Right lung (tissue), 5 donors: ENCODE results near the gene E2F1. TPM values are rescaled to one million over a fixed set of nuclear protein-coding genes. Genes with fewer than 3 reads are reported as not detected.
"Not testable (repeated sequence)": the region's sequence is repeated elsewhere in the genome, so short reads cannot be mapped to it uniquely, and the experiment has no call there.

ENCODE experiments used
- DNase-seq, 2 donors: peaks; one replicate each; pipeline ENCODE4 v3.0.0-alpha.2; 2013
- polyA plus RNA-seq, 5 donors: library from polyadenylated mRNA; unstranded; fragments of 120-200 nt; gene quantifications; one replicate each; pipeline versions ENCODE4 v1.2.1 to v1.2.3, GENCODE V29; 2013; ENCODE audit warnings: inconsistent platforms in 1 of 5, low replicate concordance in 1 of 5; ENCODE audit not compliant: insufficient read length in 5 of 5, insufficient read depth in 1 of 5

Gene E2F1
- polyA plus RNA-seq, 5 donors: 13.1 to 19.0 (median 14.5) TPM

DNA sequence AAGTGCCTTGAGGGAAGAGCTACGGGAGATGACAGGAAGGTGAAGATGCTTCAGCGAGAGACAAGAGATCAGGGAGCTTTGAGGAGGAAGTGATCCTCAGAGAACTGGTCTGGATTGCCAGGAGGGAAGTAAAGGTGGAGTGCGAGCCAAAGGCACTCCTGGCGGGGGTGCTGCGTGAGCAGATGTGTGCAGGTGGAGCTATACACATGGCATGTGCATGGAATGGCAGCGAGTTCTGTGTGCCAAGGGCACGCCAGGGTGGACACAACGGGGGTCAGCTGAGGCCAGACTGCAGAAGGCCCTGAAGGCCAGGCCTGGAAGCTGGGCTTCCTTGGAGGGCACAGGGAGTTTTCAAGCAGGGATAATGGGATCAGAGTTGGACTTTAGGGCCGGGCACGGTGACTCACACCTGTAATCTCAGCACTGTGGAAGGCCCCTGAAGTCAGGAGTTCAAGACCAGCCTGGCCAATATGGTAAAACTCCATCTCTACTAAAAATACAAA lies 27.7 kb upstream of the E2F1 start:
- DNase-seq: no peak

DNA sequence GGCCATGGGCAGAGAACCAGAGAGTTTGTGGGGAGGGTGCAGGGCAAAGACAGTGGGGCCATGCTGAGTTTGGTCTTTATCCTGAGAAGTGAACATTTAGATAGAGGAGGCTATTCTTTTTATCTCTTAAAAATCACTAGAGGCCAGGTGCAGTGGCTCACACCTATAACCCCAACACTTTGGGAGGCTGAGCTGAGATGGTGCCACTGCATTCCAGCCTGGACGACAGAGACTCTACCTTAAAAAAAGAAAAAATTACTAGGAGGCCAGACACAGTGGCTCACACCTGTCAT lies 25.2 kb upstream of the E2F1 start:
- no peak for DNase-seq

DNA sequence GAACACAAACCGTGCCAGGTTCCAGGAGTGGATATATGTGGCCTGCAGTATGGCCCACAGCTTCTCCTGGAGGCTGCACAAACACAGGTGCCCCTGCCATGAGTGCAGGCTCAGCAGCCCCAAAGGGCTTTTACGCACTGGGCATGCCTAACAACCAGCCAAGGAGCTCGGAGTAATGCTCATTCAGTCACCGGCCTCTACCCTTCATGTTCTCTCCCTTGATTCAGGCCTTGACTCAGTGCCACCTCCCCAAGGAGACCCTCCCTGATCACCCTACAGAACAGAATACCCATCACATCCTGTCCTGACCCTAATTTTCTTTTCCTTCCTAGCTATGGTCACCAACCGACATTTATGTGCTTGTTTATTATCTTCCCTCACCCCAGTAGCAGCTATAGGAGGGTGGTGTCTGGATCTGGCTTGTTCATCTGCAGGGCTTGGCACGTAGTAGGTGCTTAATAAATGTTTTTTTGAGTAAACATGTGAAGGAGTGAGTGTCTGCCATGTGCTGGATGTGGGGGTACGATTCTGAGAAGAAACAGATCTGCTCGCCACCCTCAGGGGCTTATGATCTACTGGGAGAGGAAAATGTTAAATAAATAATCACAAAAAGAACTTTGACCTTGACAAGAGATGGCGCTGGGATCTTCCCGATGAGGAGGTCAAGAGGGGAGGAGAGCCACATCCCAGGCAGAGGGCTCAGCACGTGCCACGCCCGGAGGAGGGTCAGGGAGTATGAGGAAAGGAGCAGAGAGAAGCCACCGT lies 24.7 kb upstream of the E2F1 start:
- no peak for DNase-seq

DNA sequence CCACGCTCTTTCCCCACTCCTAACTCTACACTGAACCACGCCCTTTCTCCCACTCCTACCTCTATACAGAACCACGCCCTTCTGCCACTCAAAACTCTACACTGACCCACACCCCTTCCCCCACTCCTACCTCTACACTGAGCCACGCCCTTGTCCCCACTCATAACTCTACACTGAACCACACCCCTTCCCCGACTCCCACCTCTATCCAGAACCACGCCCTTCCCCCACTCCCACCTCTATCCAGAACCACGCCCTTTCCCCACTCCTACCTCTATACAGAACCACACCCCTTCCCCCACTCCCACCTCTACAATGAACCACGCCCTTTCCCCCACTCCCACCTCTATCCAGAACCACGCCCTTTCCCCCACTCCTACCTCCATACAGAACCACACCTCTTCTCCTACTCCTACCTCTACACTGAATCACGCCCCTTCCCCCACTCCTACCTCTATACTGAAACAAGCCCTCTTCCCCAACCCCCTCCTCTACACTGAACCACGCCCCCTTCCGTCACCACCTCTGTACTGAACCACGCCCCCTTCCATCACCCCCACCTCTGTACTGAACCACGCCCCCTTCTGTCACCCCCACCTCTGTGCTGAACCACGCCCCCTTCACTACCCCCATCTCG lies 23.8 kb upstream of the E2F1 start:
- no peak for DNase-seq

DNA sequence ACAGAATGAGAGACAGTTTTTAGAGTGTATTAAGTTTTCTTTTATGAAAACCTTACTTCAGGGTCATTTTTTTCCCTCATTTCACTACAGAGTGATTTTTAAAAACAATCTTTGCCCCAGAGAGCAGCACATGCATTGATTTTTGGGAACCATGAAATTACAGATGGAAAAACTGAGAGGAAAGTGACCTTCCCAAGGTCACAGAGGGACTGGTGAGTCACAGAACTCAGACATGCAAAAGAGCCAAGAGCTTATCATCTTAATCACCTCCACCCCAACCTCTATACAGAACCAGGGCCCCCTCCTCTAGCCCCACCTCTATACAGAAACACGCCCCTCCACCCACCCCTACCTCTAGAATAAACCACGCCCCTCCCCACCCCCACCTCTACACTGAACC lies 23.2 kb upstream of the E2F1 start:
- no peak for DNase-seq

DNA sequence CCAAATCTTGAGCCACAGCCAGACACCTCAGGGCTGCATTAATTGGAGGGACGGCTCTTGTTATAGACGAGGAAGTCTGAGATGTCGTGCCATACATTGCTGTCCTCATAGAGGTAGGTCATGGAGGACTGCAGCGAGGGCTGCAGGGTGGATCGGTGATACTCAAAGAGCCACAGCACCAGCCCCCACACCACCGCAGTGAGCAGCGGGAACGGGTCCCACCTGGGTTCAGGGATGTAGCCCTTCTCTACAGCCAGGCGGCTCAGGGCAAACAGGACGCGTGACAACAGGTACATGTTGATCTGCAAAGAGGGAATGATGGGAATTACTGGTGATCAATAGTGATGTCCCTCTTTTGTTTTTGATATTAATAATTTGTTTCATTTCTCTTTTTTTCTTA lies 21.5 kb upstream of the E2F1 start:
- DNase-seq: no peak

DNA sequence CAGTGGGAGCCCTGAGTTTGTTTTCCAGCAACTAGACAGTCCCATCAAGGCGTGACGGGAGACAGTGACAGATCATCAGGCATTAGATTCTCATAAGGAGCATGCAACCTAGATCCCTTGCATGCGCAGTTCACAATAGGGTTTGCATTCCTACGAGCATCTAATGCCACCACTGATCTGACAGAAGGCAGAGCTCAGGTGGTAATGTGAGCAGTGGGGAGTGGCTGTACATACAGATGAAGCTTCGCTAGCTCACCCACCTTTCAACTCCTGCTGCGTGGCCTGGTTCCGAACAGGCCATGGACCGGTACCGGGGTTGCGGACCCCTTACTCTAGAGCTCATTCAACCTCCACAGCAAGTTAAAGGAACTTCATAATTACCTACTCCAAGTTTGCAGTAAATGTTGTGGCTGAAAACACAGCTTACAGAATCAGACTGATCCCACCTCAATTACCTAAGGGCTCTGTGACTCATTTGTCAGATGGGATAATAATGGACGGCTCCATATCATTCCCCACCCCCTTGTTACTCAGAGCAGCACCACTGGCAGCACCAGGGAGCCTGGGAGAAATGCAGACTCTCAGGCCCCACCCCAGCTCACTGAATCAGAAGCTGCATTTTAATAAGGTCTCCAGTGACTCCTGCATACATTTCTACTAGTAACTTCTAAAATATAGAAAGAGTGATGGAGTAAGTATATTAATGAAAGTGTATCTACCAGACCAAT lies 18.2 kb upstream of the E2F1 start:
- DNase-seq: no peak

DNA sequence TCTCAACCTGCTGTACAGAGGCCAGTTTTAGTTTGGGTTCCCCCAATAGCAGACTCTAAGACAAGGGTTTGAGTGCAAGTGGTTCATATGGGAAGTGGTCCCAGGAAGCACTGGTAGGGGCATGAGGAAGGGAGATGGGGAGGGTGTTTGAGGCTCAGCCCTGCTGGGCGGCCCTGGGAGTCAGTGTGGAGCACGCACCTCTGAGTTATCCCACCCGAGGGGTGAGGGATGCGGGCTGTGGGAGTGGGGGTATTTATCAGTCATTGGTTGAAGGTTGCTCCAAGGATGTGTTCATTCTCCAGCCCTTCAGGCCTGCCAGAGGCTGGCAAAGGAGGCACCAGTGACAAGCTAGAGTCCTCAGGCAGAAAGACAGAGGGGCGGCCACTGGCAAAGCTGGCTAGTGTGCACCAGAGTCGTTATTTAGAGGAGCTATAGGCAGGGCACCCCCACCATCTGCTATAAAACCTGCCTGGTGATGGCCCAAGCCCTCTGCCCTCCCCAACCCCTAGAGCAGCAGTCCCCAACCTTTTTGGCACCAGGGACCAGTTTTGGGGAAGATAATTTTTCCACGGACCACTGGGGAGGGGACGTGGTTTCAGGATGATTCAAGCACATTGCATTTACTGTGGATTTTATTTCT lies 17.4 kb upstream of the E2F1 start:
- DNase-seq: no peak

DNA sequence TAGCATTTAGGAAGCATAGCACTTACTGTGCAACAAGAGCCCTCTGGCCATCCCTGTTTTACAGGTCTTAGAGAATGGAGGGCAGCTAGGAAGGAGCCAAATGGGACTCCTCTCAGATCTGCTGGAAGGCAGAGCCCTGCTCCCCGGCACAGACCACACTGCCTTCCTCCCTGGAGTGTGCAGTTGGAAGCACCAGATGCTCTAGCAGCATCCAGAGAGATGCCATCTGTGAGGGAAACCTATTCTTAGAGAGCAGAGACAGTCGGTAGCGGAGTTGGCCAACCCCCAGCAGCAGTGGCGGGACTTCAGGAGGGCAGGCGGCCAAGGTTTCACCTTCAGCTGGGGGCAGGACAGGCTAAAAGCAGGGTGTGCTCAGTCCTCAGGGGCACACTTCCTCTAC lies 16.7 kb upstream of the E2F1 start:
- no peak for DNase-seq

DNA sequence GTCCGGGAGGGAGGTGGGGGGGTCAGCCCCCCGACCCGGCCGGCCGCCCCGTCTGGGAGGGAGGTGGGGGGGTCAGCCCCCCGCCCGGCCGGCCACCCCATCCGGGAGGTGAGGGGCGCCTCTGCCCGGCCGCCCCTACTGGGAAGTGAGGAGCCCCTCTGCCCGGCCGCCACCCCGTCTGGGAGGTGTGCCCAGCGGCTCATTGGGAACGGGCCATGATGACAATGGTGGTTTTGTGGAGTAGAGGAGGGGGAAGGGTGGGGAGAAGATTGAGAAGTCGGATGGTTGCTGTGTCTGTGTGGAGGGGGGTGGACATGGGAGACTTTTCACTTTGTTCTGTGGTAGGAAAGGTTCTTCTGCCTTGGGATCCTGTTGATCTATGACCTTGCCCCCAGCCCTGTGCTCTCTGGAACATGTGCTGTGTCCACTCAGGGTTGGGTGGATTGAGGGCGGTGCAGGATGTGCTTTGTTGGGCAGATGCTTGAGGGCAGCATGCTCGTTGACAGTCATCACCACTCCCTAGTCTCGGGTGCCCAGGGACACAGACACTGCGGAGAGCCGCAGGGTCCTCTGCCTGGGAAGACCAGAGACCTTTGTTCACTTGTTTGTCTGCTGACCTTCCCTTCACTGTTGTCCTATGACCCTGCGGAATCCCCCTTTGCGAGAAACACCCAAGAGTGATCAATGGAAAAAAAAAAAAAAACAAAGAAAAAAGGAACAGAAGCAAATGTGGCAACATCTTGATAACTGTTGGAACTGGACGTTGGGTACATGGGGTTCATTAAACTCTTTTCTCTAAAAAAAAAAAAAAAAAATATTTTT lies 15.7 kb upstream of the E2F1 start:
- no peak for DNase-seq

DNA sequence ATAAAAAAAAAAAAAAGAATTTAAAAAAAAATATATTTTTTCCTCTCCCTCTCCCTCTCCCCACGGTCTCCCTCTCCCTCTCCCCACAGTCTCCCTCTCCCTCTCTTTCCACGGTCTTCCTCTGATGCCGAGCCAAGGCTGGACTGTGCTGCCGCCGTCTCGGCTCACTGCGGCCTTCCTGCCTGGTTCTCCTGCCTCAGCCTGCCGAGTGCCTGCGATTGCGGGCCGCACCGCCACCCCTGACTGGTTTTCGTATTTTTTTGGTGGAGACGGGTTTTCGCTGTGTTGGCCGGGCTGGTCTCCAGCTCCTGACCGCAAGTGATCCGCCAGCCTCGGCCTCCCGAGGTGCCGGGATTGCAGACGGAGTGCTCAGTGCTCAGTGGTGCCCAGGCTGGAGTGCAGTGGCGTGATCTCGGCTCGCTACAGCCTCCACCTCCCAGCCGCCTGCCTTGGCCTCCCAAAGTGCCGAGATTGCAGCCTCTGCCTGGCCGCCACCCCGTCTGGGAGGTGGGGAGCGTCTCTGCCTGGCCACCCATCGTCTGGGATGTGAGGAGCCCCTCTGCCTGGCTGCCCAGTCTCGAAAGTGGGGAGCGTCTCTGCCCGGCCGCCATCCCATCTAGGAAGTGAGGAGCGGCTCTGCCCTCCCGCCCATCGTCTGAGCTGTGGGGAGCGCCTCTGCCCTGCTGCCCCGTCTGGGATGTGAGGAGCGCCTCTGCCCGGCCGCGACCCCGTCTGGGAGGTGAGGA lies 14.7 kb upstream of the E2F1 start:
- not testable (repeated sequence) for DNase-seq

DNA sequence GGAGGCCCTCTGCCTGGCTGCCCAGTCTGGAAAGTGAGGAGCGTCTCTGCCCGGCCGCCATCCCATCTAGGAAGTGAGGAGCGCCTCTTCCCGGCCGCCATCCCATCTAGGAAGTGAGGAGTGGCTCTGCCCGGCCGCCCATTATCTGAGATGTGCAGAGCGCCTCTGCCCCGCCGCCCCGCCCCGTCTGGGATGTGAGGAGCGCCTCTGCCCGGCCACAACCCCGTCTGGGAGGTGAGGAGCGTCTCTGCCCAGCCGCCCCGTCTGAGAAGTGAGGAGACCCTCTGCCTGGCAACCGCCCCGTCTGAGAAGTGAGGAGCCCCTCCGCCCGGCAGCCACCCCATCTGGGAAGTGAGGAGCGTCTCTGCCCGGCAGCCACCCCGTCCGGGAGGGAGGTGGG lies 12.8 kb upstream of the E2F1 start:
- not testable (repeated sequence) for DNase-seq

DNA sequence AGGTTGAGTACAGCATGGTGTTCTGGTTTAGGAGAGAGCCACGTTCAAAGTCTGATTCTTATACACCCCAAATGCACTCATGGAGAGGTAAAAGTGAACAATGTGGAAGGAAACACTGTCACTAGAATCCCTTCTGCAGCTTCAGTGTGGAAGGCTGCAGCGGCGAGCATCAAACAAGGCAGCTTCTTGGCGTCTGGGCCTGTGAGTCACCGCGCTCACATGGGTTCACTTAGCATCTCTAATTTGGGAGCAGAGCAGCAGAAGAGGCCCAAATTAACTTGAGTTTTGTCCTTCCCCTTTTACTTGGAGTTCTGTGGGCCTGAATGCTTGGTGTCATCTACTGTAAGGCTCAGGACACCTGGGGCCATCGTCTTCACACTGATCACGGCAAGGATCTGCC lies 10.9 kb upstream of the E2F1 start:
- DNase-seq: no peak

DNA sequence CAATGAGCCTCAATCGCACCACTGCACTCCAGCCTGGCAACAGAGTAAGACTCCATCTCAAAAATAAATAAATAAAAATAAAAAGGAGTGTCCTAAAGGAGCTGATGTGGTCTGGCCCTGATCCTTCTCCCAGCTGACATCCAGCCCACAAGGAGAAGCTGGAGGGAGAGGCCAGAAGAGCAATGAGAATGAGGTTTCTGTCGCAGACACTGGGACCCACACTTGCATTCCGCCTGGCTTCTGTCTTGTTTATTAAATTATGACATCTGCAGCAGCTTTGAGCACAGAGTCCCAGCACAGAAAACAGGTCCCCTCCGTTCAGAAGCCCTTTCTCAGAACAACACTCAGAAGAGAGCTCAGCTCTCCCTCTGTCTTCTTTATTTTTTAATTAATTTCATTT lies 10.3 kb upstream of the E2F1 start:
- no peak for DNase-seq

DNA sequence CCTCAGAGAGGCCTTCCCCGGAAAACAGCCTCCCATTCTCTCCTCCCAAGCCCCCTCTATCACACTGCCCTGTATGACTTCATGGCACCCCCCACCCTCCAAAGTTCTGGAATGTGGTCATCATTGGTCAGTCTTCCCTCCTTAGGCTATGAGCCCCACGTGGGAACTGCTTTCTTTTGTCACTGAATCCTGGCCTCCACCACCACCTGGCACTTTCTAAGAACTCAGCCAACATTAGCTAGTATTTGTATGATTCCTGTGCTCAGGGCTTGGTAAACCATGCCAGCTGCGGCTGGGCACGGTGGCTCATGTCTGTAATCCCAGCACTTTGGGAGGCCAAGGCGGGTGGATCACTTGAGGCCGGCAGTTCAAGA lies 8.4 kb upstream of the E2F1 start:
- DNase-seq: no peak

DNA sequence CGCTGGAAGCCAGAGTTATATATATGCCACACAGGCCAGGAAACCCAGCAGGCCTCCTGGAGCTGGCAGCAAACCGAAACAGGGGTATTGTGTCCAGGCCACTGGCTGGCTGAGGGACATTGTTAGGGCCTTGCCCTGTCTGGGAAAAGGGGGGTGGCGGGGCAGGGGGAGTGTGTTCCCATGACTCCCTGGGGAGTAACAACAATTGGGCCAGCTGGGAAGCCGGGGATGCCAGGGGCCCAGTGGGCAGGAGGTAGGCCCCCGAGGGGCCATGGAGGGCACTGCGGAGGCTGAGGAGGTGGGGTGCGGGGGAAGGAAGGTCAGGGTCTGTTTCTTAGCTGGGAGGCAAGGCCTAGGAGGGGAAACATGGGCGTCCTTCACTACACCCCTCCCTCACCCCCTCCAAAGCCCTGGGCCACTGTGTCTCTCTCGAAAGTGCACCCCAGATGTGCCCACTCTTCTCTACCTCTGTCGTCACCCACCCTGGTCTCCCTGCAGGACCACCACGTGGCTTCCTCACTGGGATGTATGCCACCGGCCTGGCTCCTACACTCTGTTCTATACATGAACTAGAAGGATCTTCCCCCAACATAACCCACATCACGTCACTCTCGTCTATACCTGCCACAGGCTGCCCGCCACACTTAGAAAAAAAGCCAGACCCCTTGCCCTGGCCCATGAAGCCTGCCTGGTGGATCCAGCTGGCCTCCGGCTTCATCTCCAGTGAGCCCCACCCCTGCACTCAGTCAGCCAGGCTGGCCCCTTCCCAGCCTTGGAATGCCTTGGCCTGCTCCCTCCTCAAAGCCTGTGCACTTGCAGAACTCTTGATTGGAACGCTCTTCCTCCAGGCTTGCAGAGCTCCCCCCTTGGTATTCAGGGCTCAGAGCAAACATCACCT lies 7.8 kb upstream of the E2F1 start:
- DNase-seq: peak in 1 of 2 donors; percentile 60

DNA sequence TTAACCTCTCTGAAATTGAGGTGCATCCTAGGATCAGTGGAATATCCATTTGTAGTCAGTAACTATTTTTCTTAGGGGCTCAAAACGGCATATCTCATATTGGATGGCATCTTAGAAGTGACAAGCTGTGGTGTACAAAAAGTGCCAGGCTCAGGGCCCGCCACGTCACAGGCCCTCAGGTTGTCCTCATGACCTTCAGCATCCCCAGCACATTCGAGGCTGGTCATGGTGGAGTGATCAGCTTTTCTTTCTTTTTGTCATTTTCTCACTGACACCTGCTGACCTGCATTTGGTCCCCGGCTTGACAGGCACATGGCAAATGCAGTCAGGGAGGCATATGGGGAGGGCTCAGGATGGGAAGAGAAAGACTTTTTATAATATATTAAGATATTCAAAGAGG lies 7.1 kb upstream of the E2F1 start:
- DNase-seq: no peak

DNA sequence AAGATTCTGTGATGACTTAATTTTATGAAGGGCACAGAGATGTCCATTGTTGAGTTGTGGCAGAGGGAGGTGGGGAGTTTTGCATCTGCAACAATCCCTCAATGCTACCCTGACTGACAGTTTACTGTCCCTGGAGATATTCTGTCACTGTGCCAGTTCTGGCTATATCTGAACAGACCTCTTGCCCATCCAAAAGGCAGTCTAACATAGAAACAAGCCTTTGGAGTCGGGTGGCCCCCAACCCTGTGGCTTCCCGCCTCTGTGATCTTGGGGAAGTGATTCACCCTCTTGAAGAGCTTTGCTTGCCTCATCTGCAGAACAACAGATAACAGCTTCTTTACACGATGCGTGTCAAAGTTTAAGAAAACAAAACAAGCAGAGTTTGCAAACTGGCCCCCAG lies 3.8 kb upstream of the E2F1 start:
- no peak for DNase-seq

DNA sequence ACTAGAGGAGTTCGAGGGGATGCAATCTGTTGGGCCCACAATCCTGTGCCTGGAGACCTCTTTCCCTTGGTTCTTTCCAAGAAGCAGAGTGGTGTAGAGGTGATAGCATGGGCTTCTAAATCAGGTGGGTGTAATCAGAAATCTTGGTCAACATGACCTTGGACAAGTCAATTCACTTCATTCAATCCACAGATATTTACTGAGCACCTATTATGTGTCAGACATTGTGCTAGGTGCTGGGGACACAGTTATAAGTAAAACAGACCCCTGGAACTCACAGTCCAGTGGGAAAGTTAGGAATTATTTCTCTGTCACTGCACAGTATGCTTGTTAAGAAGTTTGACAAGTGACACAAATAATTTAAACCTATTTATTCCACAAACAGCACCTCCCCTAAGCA lies 3.3 kb upstream of the E2F1 start:
- no peak for DNase-seq

DNA sequence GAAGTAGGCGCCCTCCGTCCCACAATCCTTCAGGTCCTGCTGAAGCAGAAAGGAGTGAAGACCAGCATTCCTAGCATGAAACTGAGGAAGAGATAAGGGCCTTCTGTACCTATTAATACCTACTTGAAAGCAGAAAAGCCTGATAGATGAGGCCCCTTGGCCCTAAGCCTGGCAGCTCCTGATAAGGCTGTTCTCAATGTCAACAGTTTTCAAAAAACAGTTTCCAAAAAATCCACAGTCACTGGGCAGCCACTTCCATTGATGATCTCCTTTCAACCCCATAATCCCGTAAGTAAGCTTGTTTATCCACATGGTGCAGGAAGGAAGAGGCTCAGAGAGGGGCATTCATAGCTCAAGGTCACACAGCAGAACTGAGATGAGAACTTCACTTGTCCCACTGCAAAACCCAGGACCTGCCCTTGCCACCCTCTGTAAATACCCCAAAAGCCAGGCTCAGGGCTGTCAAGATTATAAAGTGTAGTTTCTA lies 2.8 kb upstream of the E2F1 start:
- DNase-seq: no peak
